GM12878 (cell line): Measurements from ENCODE around the gene MBNL1. TPM values are rescaled to one million over a fixed set of nuclear protein-coding genes. Genes with fewer than 3 reads are reported as not detected.

Source experiments
- ATAC-seq: fragments of 200-7000 bp; cut with Tn5 transposase; 3 replicates; pipeline ENCODE4 v1.9.1; 2020; ENCODE audit warnings: mild to moderate bottlenecking, moderate library complexity
- BruUV-seq: library from RNA; stranded (reverse); fragments of 400-500 nt; replicated peaks from 2 replicates; lab custom pipeline; 2021; lab: Mats Ljungman, UMichigan
- CTCF ChIA-PET: fragments of 300-600 bp; sonication (Branson Sonifier 250); formaldehyde crosslinking; extraction: SDS; loops from one replicate; lab custom pipeline; 2021; ENCODE audit warnings: inconsistent platforms; lab: Yijun Ruan, JAX
- POLR2A ChIA-PET: fragments of 350-600 bp; formaldehyde crosslinking; extraction: SDS; loops from one replicate; lab custom pipeline; 2021; ENCODE audit warnings: inconsistent platforms; lab: Charles Lee
- RAD21 ChIA-PET: fragments of 300-600 bp; sonication (Branson Sonifier 250); formaldehyde crosslinking; loops from one replicate; lab custom pipeline; 2023; ENCODE audit warnings: antibody characterized with exemption; ENCODE audit not compliant: unreplicated experiment; lab: Charles Lee
- SMC1A ChIA-PET: fragments of 300-600 bp; sonication (Branson Sonifier 250); formaldehyde crosslinking; loops from one replicate; lab custom pipeline; 2023; ENCODE audit not compliant: unreplicated experiment, uncharacterized antibody; lab: Charles Lee
- DNase-seq: peaks from one replicate; pipeline ENCODE4 v3.0.0-alpha.2; 2011; ENCODE audit warnings: low read depth, low spot score
- FAIRE-seq: peaks from 3 replicates; lab custom pipeline; 2011; peaks lifted over from hg19 to GRCh38; lab: Jason Lieb, UNC
- H2AFZ ChIP-seq: 2 replicates; pipeline ENCODE4 v1.6.0; 2011; ENCODE audit warnings: low read depth, low read length, control low read depth; ENCODE audit not compliant: control insufficient read depth
- H3K27ac ChIP-seq: 2 replicates; pipeline ENCODE4 v1.5.1; 2011; ENCODE audit warnings: control low read depth; ENCODE audit not compliant: control insufficient read depth, insufficient read depth
- H3K27me3 ChIP-seq, 2 experiments: replicated peaks in 1 of 2; 2 replicates each; pipeline versions ENCODE4 v1.6.0 to v1.6.1; 2011; ENCODE audit warnings: low read length in 1 of 2; ENCODE audit not compliant: control insufficient read depth in 2 of 2, insufficient read depth in 2 of 2
- H3K36me3 ChIP-seq, 2 experiments: 2 replicates each; pipeline ENCODE4 v1.5.1; 2011; ENCODE audit warnings: low read length in 1 of 2; ENCODE audit not compliant: control insufficient read depth in 2 of 2, insufficient read depth in 2 of 2
- H3K4me1 ChIP-seq: 2 replicates; pipeline ENCODE4 v1.6.1; 2011; ENCODE audit warnings: mild to moderate bottlenecking, low read length, moderate library complexity, mixed read lengths; ENCODE audit not compliant: control insufficient read depth, insufficient read depth
- H3K4me2 ChIP-seq: 2 replicates; pipeline ENCODE4 v1.6.0; 2011; ENCODE audit warnings: control low read depth; ENCODE audit not compliant: control insufficient read depth, insufficient read depth
- H3K4me3 ChIP-seq: fragments of 200-600 bp; sonication (generic); 2 replicates; pipeline ENCODE4 v1.5.1; 2016
- H3K79me2 ChIP-seq: 2 replicates; pipeline ENCODE4 v1.6.0; 2011; ENCODE audit warnings: low read length; ENCODE audit not compliant: control insufficient read depth, insufficient read depth
- H3K9ac ChIP-seq: 2 replicates; pipeline ENCODE4 v1.8.0; 2011; ENCODE audit warnings: low read length, control low read depth, mixed read lengths; ENCODE audit not compliant: control insufficient read depth, insufficient read depth
- H3K9me3 ChIP-seq: replicated peaks from 3 replicates; pipeline ENCODE4 v1.5.1; 2011; ENCODE audit warnings: mild to moderate bottlenecking, low read length; ENCODE audit not compliant: control insufficient read depth, insufficient read depth
- H4K20me1 ChIP-seq: 2 replicates; pipeline ENCODE4 v1.6.0; 2011; ENCODE audit not compliant: control insufficient read depth, insufficient read depth
- ATF2 ChIP-seq: IDR thresholded peaks from 2 replicates; pipeline ENCODE4 v1.6.1; 2012; ENCODE audit warnings: low read length, inconsistent platforms
- BMI1 ChIP-seq: fragments of 450-650 bp; IDR thresholded peaks from 2 replicates; pipeline ENCODE4 v1.6.1; 2016; ENCODE audit warnings: mild to moderate bottlenecking, moderate library complexity, borderline replicate concordance
- CBFB ChIP-seq: IDR thresholded peaks from 2 replicates; pipeline ENCODE4 v1.6.1; 2016; ENCODE audit warnings: antibody characterized with exemption, low read depth
- CBX5 ChIP-seq: sonication (generic); IDR thresholded peaks from 2 replicates; pipeline ENCODE4 v1.6.1; 2016; ENCODE audit warnings: low read depth, moderate library complexity, mild to moderate bottlenecking, inconsistent platforms
- CREM ChIP-seq: IDR thresholded peaks from 2 replicates; pipeline ENCODE4 v1.6.1; 2014; ENCODE audit warnings: antibody characterized with exemption, low read depth
- ESRRA ChIP-seq: IDR thresholded peaks from 2 replicates; pipeline ENCODE4 v1.6.1; 2012; ENCODE audit warnings: mild to moderate bottlenecking, low read length, improper control_type of control experiment
- FOXK2 ChIP-seq: fragments of 450-650 bp; IDR thresholded peaks from 2 replicates; pipeline ENCODE4 v1.6.1; 2017; ENCODE audit warnings: mild to moderate bottlenecking, moderate library complexity
- LARP7 ChIP-seq: fragments of 450-650 bp; IDR thresholded peaks from 2 replicates; pipeline ENCODE4 v1.6.1; 2017; ENCODE audit warnings: mild to moderate bottlenecking
- MEF2A ChIP-seq: IDR thresholded peaks from 2 replicates; pipeline ENCODE4 v1.6.1; 2011; ENCODE audit warnings: low read depth, mild to moderate bottlenecking, low read length, moderate library complexity; ENCODE audit not compliant: insufficient read depth
- MYC ChIP-seq: IDR thresholded peaks from 2 replicates; pipeline ENCODE4 v1.6.1; 2011; ENCODE audit warnings: mild to moderate bottlenecking, low read length, moderate library complexity, inconsistent platforms; ENCODE audit not compliant: insufficient read depth, insufficient replicate concordance, insufficient read length, severe bottlenecking
- POU2F2 ChIP-seq: IDR thresholded peaks from 3 replicates; pipeline ENCODE4 v1.6.1; 2011; ENCODE audit warnings: low read depth, mild to moderate bottlenecking, low read length, borderline replicate concordance
- RBBP5 ChIP-seq: fragments of 200-600 bp; sonication (generic); conservative IDR thresholded peaks from 2 replicates; pipeline ENCODE4 v1.6.1; 2016
- SMAD5 ChIP-seq: IDR thresholded peaks from 2 replicates; pipeline ENCODE4 v1.6.1; 2016; ENCODE audit warnings: antibody characterized with exemption, low read depth
- USF2 ChIP-seq: IDR thresholded peaks from 2 replicates; pipeline ENCODE4 v1.6.1; 2011; ENCODE audit warnings: low read depth, low read length, improper control_type of control experiment, borderline replicate concordance
- ZNF592 ChIP-seq: fragments of 450-650 bp; IDR thresholded peaks from 2 replicates; pipeline ENCODE4 v1.6.1; 2017; ENCODE audit warnings: mild to moderate bottlenecking, moderate library complexity
- WGBS: methylation state at CpG from one replicate; pipeline ENCODE4 v1.1.6; 2016; ENCODE audit warnings: low lambda C conversion rate; ENCODE audit not compliant: insufficient replicate concordance, insufficient coverage; ENCODE audit errors: missing lambda C conversion rate; 5-methylcytosine and 5-hydroxymethylcytosine counted together
- in situ Hi-C: fragments of 300-500 bp; cut with MboI; formaldehyde crosslinking; loops from 9 replicates; pipeline ENCODE4 v1.14.3; 2018; ENCODE audit warnings: mixed read lengths
- intact Hi-C: fragments of 100-400 bp; cut with micrococcal nuclease; formaldehyde crosslinking; loops from one replicate; pipeline ENCODE4 v1.14.2; 2022; ENCODE audit not compliant: unreplicated experiment
- polyA plus RNA-seq, 11 experiments: library from polyadenylated mRNA; depleted of rRNA in 4 of 11; unstranded in 6 of 11; stranded (reverse) in 5 of 11; fragments of >200 nt; fragmentation: Nextera tagmentation in 4 of 11; fragmentation: Illumina TruSeq in 1 of 11; extraction: Ambion mirVana in 4 of 11; extraction: Trizol in 1 of 11; gene quantifications; 1 replicate in 1 of 11; 2 replicates in 10 of 11; pipeline versions ENCODE4 v1.2.1 to v1.2.3, GENCODE V29; 2011 to 2016; ENCODE audit warnings: inconsistent platforms in 2 of 11, missing spikeins in 2 of 11, low read depth in 1 of 11
- total RNA-seq, 4 experiments: library from RNA; depleted of rRNA in 3 of 4; stranded (reverse); fragments of >200 nt in 3 of 4; fragmentation: Illumina TruSeq in 1 of 4; extraction: Trizol in 1 of 4; gene quantifications; 2 replicates each; pipeline versions ENCODE4 v1.2.1 to v1.2.3, GENCODE V29; 2013 to 2021

Gene MBNL1
- total and polyA plus RNA-seq, 10 of the 15 experiments (the other 5 are each of a cell fraction or from before 2014, with no cell fraction given), result 59.6 to 337 (median 143) TPM

GRCh38 chr3:152319831-152320617 is 51.3 kb downstream of the MBNL1 start:
- SMC1A ChIA-PET, result interaction anchor here (0.8 to 6.3 kb wide), 13 partner anchors 8 to 248 kb away, joined by 3 to 72 read pairs (median 4); no protein-coding TSS in a partner anchor
- RAD21 ChIA-PET, result interaction anchor here (0.7 to 1.7 kb wide), 14 partner anchors 9 to 136 kb away, joined by 3 to 6 read pairs (median 4); no protein-coding TSS in a partner anchor
- intact Hi-C loops (no loop called here), in situ Hi-C loops (no loop called here)
- FAIRE-seq, result no peak
- H4K20me1 ChIP-seq, result no peaks in the 10 kb centered on the region
- H3K9me3 ChIP-seq, result peaks cover 5% of the 10 kb centered on the region
- POLR2A ChIA-PET, result interaction anchor here (1.7 kb wide), 1 partner anchor 13 kb away, joined by 11 read pairs; no protein-coding TSS in a partner anchor
- CTCF ChIA-PET, result interaction anchor here (1.1 to 1.9 kb wide), 4 partner anchors 9 to 19 kb away, joined by 3 to 8 read pairs (median 4); no protein-coding TSS in a partner anchor
- H3K4me1 ChIP-seq, result peaks cover 21% of the 10 kb centered on the region
- BruUV-seq, result no TSS peak
- H3K27ac ChIP-seq, result no peak overlapping the region
- H3K9ac ChIP-seq, result no peak overlapping the region
- ATAC-seq, result no peak
- H3K4me2 ChIP-seq, result no peak overlapping the region
- H3K4me3 ChIP-seq, result no peak overlapping the region
- H2AFZ ChIP-seq, result no peak overlapping the region
- no peak for DNase-seq
- 96% methylated on average over 3 of the region's 3 CpGs for WGBS
- H3K79me2 ChIP-seq, result peaks cover 93% of the 10 kb centered on the region
- H3K27me3 ChIP-seq, result no peaks in the 10 kb centered on the region
- H3K36me3 ChIP-seq, result peaks cover 0 to 10% of the 10 kb centered on the region in 2 experiments; a peak in 1 of 4 replicates
- TF ChIP-seq MYC (no peak), RBBP5 (no peak), CBFB (no peak), SMAD5 (no peak), LARP7 (no peak), CREM (no peak), USF2 (no peak), ESRRA (no peak), ZNF592 (no peak), CBX5 (no peak), FOXK2 (no peak), BMI1 (no peak), POU2F2 (no peak), ATF2 (no peak), MEF2A (no peak)
